HepG2 (cell line): ENCODE data around the gene RAC2. TPM values are rescaled to one million over a fixed set of nuclear protein-coding genes. Genes with fewer than 3 reads are reported as not detected.

ENCODE experiments used
- BORCS8-MEF2B ChIP-seq: sonication (generic); formaldehyde crosslinking; IDR thresholded peaks from 2 replicates; pipeline ENCODE4 v1.8.0; 2022; ENCODE audit warnings: mild to moderate bottlenecking, missing genetic modification reagents
- CTCF ChIP-seq: sonication (generic); formaldehyde crosslinking; IDR thresholded peaks from 2 replicates; pipeline ENCODE4 v1.5.0; 2020; ENCODE audit warnings: mild to moderate bottlenecking, missing genetic modification reagents, moderate library complexity
- HINFP ChIP-seq: sonication (generic); formaldehyde crosslinking; IDR thresholded peaks from 2 replicates; pipeline ENCODE4 v1.4.0; 2020; ENCODE audit warnings: low read depth, mild to moderate bottlenecking, missing genetic modification reagents
- HOXA5 ChIP-seq: sonication (generic); formaldehyde crosslinking; IDR thresholded peaks from 2 replicates; pipeline ENCODE4 v1.4.0; 2020; ENCODE audit warnings: missing genetic modification reagents
- MEIS2 ChIP-seq: sonication (generic); formaldehyde crosslinking; IDR thresholded peaks from 2 replicates; pipeline ENCODE4 v1.9.0; 2021; ENCODE audit warnings: mild to moderate bottlenecking, missing genetic modification reagents
- MLX ChIP-seq: IDR thresholded peaks from 2 replicates; pipeline ENCODE4 v1.6.1; 2016
- NFYC ChIP-seq: IDR thresholded peaks from 2 replicates; pipeline ENCODE4 v1.6.1; 2016; ENCODE audit warnings: missing genetic modification reagents, missing compliant biosample characterization
- NONO ChIP-seq, 2 experiments: fragments of 450-650 bp in 1 of 2; sonication (generic) in 1 of 2; formaldehyde crosslinking in 1 of 2; IDR thresholded peaks in 1 of 2; conservative IDR thresholded peaks in 1 of 2; 2 replicates each; pipeline versions ENCODE4 v1.6.1 to v1.8.0; 2017 to 2022; ENCODE audit warnings: mild to moderate bottlenecking in 1 of 2, missing genetic modification reagents in 1 of 2, moderate library complexity in 1 of 2
- POGZ ChIP-seq: sonication (generic); formaldehyde crosslinking; IDR thresholded peaks from 2 replicates; pipeline ENCODE4 v1.4.0; 2020; ENCODE audit warnings: mild to moderate bottlenecking, missing genetic modification reagents
- PRDM4 ChIP-seq: sonication (generic); formaldehyde crosslinking; IDR thresholded peaks from 2 replicates; pipeline ENCODE4 v1.9.0; 2021; ENCODE audit warnings: missing genetic modification reagents, borderline replicate concordance
- RARA ChIP-seq: IDR thresholded peaks from 2 replicates; pipeline ENCODE4 v1.6.1; 2016; ENCODE audit warnings: missing genetic modification reagents, missing compliant biosample characterization
- RCOR2 ChIP-seq: IDR thresholded peaks from 2 replicates; pipeline ENCODE4 v1.6.1; 2016; ENCODE audit warnings: missing biosample characterization, missing genetic modification reagents
- SIX4 ChIP-seq: sonication (generic); formaldehyde crosslinking; IDR thresholded peaks from 2 replicates; pipeline ENCODE4 v1.4.0; 2020; ENCODE audit warnings: missing genetic modification reagents
- SMAD9 ChIP-seq: sonication (generic); formaldehyde crosslinking; IDR thresholded peaks from 2 replicates; pipeline ENCODE4 v1.5.1; 2020; ENCODE audit warnings: mild to moderate bottlenecking, missing genetic modification reagents
- SOX6 ChIP-seq, 2 experiments: fragments of 450-650 bp in 1 of 2; sonication (generic) in 1 of 2; formaldehyde crosslinking in 1 of 2; IDR thresholded peaks; 2 replicates each; pipeline versions ENCODE4 v1.4.0 to v1.6.1; 2017 to 2020; ENCODE audit warnings: antibody characterized with exemption in 1 of 2, mild to moderate bottlenecking in 1 of 2, missing genetic modification reagents in 1 of 2
- USF2 ChIP-seq, 2 experiments: sonication (generic) in 1 of 2; formaldehyde crosslinking in 1 of 2; IDR thresholded peaks; 2 replicates each; pipeline versions ENCODE4 v1.5.1 to v1.6.1; 2011 to 2020; ENCODE audit warnings: borderline replicate concordance in 1 of 2, low read depth in 1 of 2, low read length in 1 of 2, mild to moderate bottlenecking in 1 of 2, missing genetic modification reagents in 1 of 2, moderate library complexity in 1 of 2
- ZNF253 ChIP-seq: sonication (generic); formaldehyde crosslinking; IDR thresholded peaks from 2 replicates; pipeline ENCODE4 v1.8.0; 2022; ENCODE audit warnings: mild to moderate bottlenecking, missing genetic modification reagents, borderline replicate concordance
- ZNF607 ChIP-seq: sonication (generic); formaldehyde crosslinking; IDR thresholded peaks from 2 replicates; pipeline ENCODE4 v1.5.1; 2020; ENCODE audit warnings: missing genetic modification reagents, mild to moderate bottlenecking, borderline replicate concordance
- ZNF775 ChIP-seq: sonication (generic); formaldehyde crosslinking; IDR thresholded peaks from 2 replicates; pipeline ENCODE4 v1.4.0; 2020; ENCODE audit warnings: missing genetic modification reagents, mild to moderate bottlenecking, moderate library complexity, borderline replicate concordance
- polyA plus RNA-seq, 8 experiments: library from polyadenylated mRNA; depleted of rRNA in 3 of 8; stranded (reverse) in 7 of 8; unstranded in 1 of 8; fragments of >200 nt; fragmentation: Illumina TruSeq in 4 of 8; extraction: Trizol in 4 of 8; gene quantifications; 2 replicates each; pipeline versions ENCODE4 v1.2.1 to v1.2.3, GENCODE V29; 2011 to 2016; ENCODE audit warnings: low read depth in 4 of 8, missing spikeins in 1 of 8, mixed read lengths in 1 of 8; ENCODE audit not compliant: insufficient read depth in 1 of 8
- total RNA-seq, 5 experiments: library from RNA; depleted of rRNA; stranded (reverse); fragments of >200 nt; fragmentation: Illumina TruSeq; extraction: Trizol; gene quantifications; 2 replicates each; pipeline ENCODE4 v1.2.3, GENCODE V29; 2016; ENCODE audit warnings: low read depth in 1 of 5

The RAC2 gene
- total and polyA plus RNA-seq, 2 of the 13 experiments (the other 11 are each of a cell fraction or from before 2014, with no cell fraction given), result 0.73 TPM; not detected in 1

GRCh38 chr22:37197451-37198257, 46.4 kb downstream of the RAC2 start (continued):
- TF ChIP-seq CTCF (CRISPR knock-in tag) (no peak), RCOR2 (CRISPR knock-in tag) (peak; percentile 37; the same call in 1 of the 2 replicates), NONO (IDR thresholded peaks at IDR 0.05) (no peak), NONO (CRISPR knock-in tag; conservative IDR thresholded peaks at IDR 0.05) (0 out of 2 replicates have a peak, but pooled peaks have one; percentile 14), SOX6 (IDR thresholded peaks at IDR 0.05) (no peak), SOX6 (CRISPR knock-in tag; IDR thresholded peaks at IDR 0.05) (no peak), USF2 (IDR thresholded peaks at IDR 0.05; ENCODE audit: low read depth, low read length) (no peak), USF2 (CRISPR knock-in tag; IDR thresholded peaks at IDR 0.05; ENCODE audit: borderline replicate concordance) (0 out of 2 replicates have a peak, but pooled peaks have one; percentile 14), RARA (peak; percentile 15; the same call in 1 of the 2 replicates), POGZ (CRISPR knock-in tag) (0 out of 2 replicates have a peak, but pooled peaks have one; percentile 32), PRDM4 (CRISPR knock-in tag) (no peak), NFYC (CRISPR knock-in tag) (no peak), HOXA5 (no peak), SMAD9 (CRISPR knock-in tag) (no peak), ZNF253 (no peak), SIX4 (CRISPR knock-in tag) (no peak), MEIS2 (CRISPR knock-in tag) (no peak), BORCS8-MEF2B (CRISPR knock-in tag) (no peak), HINFP (CRISPR knock-in tag) (no peak), ZNF607 (CRISPR knock-in tag) (no peak; the same call in 1 of the 2 replicates), MLX (CRISPR knock-in tag) (0 out of 2 replicates have a peak, but pooled peaks have one; percentile 6), ZNF775 (CRISPR knock-in tag) (no peak)
